ENCODE results near the gene ZNF638.

Gene ZNF638

DNA sequence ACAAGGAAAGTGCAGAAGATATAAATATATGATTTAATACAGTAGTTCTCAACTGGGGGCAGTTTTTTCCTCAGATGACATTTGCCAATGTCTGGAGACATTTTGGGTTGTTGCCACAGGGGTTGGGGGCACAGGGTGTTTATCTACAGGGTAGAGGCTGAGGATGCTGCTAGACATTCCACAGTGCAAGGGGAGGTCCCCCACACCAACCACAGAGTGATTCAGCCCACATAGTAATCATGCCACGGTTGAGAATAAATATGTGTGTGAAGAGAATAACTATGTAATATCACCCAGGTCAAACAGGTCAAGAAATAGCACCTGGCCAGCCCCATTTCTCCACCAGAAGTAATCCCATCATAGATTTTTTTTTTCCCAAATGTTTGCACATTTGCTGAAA lies 139.7 kb downstream of the ZNF638 start:
- Histone ChIP-seq H3K27ac (no peak overlapping the region), H3K4me3 (no peak overlapping the region), H3K9me3 (no peaks in the 10 kb centered on the region), H3K4me1 (peaks cover 0 to 18% (median 4%) of the 10 kb centered on the region in 4 donors), H3K36me3 (no peaks in the 10 kb centered on the region), H3K27me3 (no peaks in the 10 kb centered on the region)
- intact Hi-C loops (cut with DNase I; ENCODE audit: low total_unique reads), result no loop called here
- TF ChIP-seq, protein P1, sequence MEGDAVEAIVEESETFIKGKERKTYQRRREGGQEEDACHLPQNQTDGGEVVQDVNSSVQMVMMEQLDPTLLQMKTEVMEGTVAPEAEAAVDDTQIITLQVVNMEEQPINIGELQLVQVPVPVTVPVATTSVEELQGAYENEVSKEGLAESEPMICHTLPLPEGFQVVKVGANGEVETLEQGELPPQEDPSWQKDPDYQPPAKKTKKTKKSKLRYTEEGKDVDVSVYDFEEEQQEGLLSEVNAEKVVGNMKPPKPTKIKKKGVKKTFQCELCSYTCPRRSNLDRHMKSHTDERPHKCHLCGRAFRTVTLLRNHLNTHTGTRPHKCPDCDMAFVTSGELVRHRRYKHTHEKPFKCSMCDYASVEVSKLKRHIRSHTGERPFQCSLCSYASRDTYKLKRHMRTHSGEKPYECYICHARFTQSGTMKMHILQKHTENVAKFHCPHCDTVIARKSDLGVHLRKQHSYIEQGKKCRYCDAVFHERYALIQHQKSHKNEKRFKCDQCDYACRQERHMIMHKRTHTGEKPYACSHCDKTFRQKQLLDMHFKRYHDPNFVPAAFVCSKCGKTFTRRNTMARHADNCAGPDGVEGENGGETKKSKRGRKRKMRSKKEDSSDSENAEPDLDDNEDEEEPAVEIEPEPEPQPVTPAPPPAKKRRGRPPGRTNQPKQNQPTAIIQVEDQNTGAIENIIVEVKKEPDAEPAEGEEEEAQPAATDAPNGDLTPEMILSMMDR (IDR thresholded peaks at IDR 0.05), result no peak
- no peak for DNase-seq

DNA sequence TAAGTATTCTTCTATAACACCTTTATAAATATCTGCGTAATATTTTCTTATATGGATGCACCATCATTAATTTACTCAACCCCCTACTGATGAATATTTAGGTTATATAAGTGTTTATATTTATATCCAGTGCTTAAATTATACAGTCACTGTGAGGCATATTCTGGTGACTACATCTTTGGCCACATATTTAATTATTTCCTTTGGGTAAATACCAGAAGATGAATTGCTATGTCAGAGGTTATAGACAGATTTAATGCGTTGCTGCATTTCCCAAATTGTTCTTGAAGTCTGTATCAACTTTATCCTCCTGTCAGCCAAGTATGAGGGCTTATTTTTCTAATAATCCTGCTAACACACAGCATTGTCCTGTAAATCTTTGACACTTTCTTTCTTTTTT lies 140.4 kb downstream of the ZNF638 start:
- TF ChIP-seq, protein P1 (IDR thresholded peaks at IDR 0.05), result no peak
- no peaks in the 10 kb centered on the region for H3K9me3 ChIP-seq
- no peak overlapping the region for H3K4me3 ChIP-seq
- no peaks in the 10 kb centered on the region for H3K36me3 ChIP-seq
- H3K27ac ChIP-seq, result no peak overlapping the region
- peaks cover 0 to 14% (median 3%) of the 10 kb centered on the region in 4 donors for H3K4me1 ChIP-seq
- H3K27me3 ChIP-seq, result no peaks in the 10 kb centered on the region
- intact Hi-C loops (cut with DNase I; ENCODE audit: low total_unique reads), result no loop called here
- no peak for DNase-seq

DNA sequence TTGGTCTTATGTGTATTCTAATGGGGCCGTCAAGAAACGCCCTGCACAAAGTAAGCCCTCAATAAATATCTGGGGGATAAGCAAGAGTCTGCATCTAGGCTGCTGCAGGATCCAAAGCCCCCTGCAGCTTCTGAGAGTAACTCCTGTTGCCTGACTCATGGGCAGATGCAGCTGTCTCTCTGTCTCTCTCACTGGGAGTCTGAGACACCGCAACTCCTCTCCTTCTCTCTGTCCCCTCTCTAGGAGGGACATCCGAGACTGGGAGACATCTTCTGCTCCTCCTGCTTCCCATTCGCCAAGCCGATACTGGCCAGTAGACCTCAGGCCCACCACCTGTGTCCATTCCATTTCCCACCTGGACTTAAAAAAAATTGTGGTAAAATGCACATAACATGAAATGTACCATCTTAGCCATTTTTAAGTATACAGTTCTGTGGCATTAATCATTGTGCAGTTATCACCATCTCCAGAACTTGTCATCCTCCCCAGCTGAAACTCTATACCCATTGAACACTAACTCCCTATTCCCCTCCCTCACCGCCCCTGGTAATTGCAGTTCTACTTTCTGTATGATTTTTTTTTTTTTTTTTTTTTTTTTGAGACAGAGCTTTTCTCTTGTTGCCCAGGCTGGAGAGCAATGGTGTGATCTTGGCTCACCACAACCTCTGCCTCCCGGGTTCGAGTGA lies 141.9 kb downstream of the ZNF638 start:
- Histone ChIP-seq H3K9me3 (no peaks in the 10 kb centered on the region), H3K27ac (no peak overlapping the region), H3K4me1 (peaks cover 0 to 9% (median 3%) of the 10 kb centered on the region in 4 donors), H3K4me3 (no peak overlapping the region), H3K27me3 (no peaks in the 10 kb centered on the region), H3K36me3 (no peaks in the 10 kb centered on the region)
- TF ChIP-seq, protein P1 (IDR thresholded peaks at IDR 0.05), result no peak
- DNase-seq, result no peak
- intact Hi-C loops (cut with DNase I; ENCODE audit: low total_unique reads), result no loop called here

DNA sequence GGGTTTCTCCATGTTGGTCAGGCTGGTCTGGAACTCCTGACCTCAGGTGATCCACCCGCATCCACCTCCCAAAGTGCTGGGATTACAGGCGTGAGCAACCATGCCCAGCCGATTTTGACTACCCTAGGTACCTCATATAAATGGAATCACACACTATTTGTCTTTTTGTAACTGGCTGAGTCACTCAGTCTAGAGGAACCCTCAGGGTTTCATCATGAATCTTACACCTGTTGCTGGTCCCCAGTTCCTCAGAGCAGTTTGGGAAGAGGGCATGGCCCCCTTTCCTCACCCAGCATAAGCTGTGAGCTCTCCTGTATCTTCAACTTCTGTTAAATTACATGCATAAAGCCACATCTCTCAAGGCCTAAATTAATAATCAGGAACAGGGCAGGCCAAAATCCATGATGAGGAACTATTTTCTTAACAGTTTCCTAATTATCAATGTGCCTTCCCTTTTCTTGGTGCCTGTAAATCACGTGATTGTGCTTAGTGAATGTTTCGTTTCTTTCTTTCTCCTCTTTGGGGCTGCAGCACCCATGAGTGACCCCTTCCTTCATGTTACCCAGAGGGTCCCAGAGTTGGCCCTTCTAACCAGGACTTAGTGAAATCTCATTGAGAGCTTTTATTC lies 142.6 kb downstream of the ZNF638 start:
- Histone ChIP-seq H3K36me3 (no peaks in the 10 kb centered on the region), H3K27me3 (no peaks in the 10 kb centered on the region), H3K4me1 (peaks cover 0 to 5% (median 3%) of the 10 kb centered on the region in 4 donors), H3K4me3 (no peak overlapping the region), H3K9me3 (no peaks in the 10 kb centered on the region), H3K27ac (no peak overlapping the region)
- TF ChIP-seq, protein P1 (IDR thresholded peaks at IDR 0.05), result no peak
- intact Hi-C loops (cut with DNase I; ENCODE audit: low total_unique reads), result no loop called here
- no peak for DNase-seq

DNA sequence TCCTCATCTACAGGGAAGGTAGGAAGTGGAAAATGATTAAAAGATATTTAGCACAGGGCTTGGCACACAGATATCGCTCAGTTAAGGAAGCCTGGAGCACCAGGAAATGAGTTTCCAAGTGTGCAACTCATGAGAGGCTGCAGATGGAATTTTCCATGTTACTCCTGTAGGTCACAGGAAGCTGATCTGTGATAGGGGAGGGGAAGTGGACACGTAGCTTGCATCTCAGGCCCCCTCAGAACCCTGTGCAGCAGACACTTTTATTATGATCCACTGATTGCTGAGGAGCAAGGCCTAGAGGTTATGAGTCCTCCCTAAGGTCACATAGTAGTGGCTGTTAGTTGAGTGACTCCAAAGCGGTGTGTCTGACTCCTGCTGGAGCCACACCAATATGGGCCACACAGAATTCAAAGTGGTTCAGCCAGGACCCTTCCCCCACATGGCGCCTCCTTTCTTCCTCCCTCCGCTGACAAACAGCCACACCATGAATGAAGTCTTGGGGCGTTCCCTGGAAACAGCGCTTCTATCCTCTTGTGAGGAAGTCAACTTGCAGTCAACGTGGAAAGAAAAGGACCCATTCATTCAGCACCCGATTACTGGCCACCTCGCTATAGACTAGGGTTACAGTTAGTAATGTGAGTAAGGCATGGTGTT lies 143.3 kb downstream of the ZNF638 start:
- intact Hi-C loops (cut with DNase I; ENCODE audit: low total_unique reads), result no loop called here
- Histone ChIP-seq H3K27ac (no peak overlapping the region), H3K9me3 (no peaks in the 10 kb centered on the region), H3K4me1 (no peaks in the 10 kb centered on the region), H3K4me3 (no peak overlapping the region), H3K36me3 (no peaks in the 10 kb centered on the region), H3K27me3 (no peaks in the 10 kb centered on the region)
- no peak for DNase-seq
- TF ChIP-seq, protein P1 (IDR thresholded peaks at IDR 0.05), result no peak
